ENCODE measurements around the gene LPP.

GRCh38 chr3:188439080-188439479 lies 285.1 kb downstream of the LPP start:
- TF ChIP-seq POLR2A (IDR thresholded peaks at IDR 0.05; ENCODE audit: low read depth, low read length) (no peak), PAX5 (IDR thresholded peaks at IDR 0.05; ENCODE audit: insufficient read depth, low read length, severe bottlenecking) (no peak)

Data from GM12891 (cell line).